Heart left ventricle (tissue), 13 donors: ENCODE data around the gene ALK.

Experiments
- POLR2A ChIP-seq, 2 donors: fragments of 450-650 bp; IDR thresholded peaks; one replicate each; pipeline ENCODE4 v1.6.1; 2017; ENCODE audit warnings: antibody characterized with exemption in 2 of 2, mild to moderate bottlenecking in 2 of 2, moderate library complexity in 2 of 2
- TF ChIP-seq, protein P1 (sequence below), 12 donors: fragments of 200-600 bp; sonication (generic) in 4 of 12; IDR thresholded peaks; one replicate each; pipeline versions ENCODE4 v1.5.0 to v1.8.0; 2018 to 2022; ENCODE audit warnings: antibody characterized with exemption in 12 of 12, mild to moderate bottlenecking in 5 of 12
- donor health status: ischemic (EF 13 %, LVEDD 7.1; RV severe dilation, severe dysfunction).
- donor health status: DM: no; HTN: yes; CAD: no.
- donor health status: DM: no; HTN: no; CAD: no.
- donor health status: ischemic (EF 25% LVEDD 6.9; RV normal size, moderate dysfunction).
- donor health status: ischemic (EF 25% LVEDD 5.7; RV mildly dilated, moderate dysfunction).
- donor health status: ischemic (EF 35%, LVEDD 5.7; RV mildly dilated, moderate dysfunction).
- donor health status: nonischemic (EF 11% LVEDD 7.7; RV severe dilation, severe dysfunction).
- donor health status: DM: yes; HTN: yes; CAD: no.
- donor health status: PGD.
- donor health status: ischemic (EF 29% LVEDD 5.4; RV normal size, mild dysfunction).
- donor health status: nonischemic (EF 23%, LVEDD 6.1; RV moderate dilation, normal function).

DNA sequence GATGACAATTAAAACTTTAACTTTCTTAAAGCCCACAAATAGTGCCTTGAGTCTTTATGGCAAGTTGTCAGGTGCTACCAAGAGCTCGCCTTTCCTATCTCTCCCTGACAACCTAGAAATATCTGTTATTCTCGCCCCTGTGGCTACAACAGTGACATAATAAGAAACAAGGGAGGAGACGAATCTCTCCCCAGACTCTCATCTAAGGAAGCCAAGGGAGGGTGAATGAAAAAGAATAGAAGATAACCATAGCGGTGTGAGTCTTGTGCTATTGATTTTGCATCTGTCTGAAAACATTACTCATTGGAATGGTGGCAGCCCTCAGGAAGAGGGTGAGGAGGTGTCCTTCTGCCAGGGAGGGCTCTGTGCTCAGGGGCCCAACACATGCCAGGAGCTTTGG lies 114.3 kb downstream of the ALK start:
- TF ChIP-seq POLR2A (IDR thresholded peaks at IDR 0.05), result no peak
- TF ChIP-seq, protein P1, sequence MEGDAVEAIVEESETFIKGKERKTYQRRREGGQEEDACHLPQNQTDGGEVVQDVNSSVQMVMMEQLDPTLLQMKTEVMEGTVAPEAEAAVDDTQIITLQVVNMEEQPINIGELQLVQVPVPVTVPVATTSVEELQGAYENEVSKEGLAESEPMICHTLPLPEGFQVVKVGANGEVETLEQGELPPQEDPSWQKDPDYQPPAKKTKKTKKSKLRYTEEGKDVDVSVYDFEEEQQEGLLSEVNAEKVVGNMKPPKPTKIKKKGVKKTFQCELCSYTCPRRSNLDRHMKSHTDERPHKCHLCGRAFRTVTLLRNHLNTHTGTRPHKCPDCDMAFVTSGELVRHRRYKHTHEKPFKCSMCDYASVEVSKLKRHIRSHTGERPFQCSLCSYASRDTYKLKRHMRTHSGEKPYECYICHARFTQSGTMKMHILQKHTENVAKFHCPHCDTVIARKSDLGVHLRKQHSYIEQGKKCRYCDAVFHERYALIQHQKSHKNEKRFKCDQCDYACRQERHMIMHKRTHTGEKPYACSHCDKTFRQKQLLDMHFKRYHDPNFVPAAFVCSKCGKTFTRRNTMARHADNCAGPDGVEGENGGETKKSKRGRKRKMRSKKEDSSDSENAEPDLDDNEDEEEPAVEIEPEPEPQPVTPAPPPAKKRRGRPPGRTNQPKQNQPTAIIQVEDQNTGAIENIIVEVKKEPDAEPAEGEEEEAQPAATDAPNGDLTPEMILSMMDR (IDR thresholded peaks at IDR 0.05), result no peak
